Psoas muscle (tissue), 8 donors: ENCODE data around the gene CLCN7. TPM values are rescaled to one million over a fixed set of nuclear protein-coding genes. Genes with fewer than 3 reads are reported as not detected.

Experiments
- ATAC-seq, 4 donors: fragments of 200-7000 bp; cut with Tn5 transposase; one replicate each; pipeline ENCODE4 v1.9.1; 2020; ENCODE audit warnings: moderate library complexity in 3 of 4, mild to moderate bottlenecking in 2 of 4
- DNase-seq, 2 donors: peaks; one replicate each; pipeline ENCODE4 v3.0.0-alpha.2; 2020
- H3K27ac ChIP-seq: fragments of 200-600 bp; one replicate; pipeline ENCODE4 v1.8.0; 2022
- H3K27me3 ChIP-seq, 3 donors: fragments of 200-600 bp in 1 of 3; one replicate each; pipeline versions ENCODE4 v1.6.1 to v1.8.0; 2013 to 2022; ENCODE audit warnings: low read length in 2 of 3, mild to moderate bottlenecking in 2 of 3, moderate library complexity in 1 of 3; ENCODE audit not compliant: insufficient read depth in 3 of 3
- H3K36me3 ChIP-seq, 2 donors: fragments of 200-600 bp in 1 of 2; one replicate each; pipeline versions ENCODE4 v1.6.1 to v1.8.0; 2013 to 2022; ENCODE audit warnings: low read depth in 1 of 2, mild to moderate bottlenecking in 1 of 2, moderate library complexity in 1 of 2; ENCODE audit not compliant: insufficient read depth in 1 of 2
- H3K4me1 ChIP-seq: fragments of 200-600 bp; one replicate; pipeline ENCODE4 v1.8.0; 2022
- H3K4me3 ChIP-seq: fragments of 200-600 bp; one replicate; pipeline ENCODE4 v1.8.0; 2022; ENCODE audit warnings: mild to moderate bottlenecking
- H3K9me3 ChIP-seq: fragments of 200-600 bp; one replicate; pipeline ENCODE4 v1.8.0; 2022
- CTCF ChIP-seq: fragments of 200-600 bp; IDR thresholded peaks from one replicate; pipeline ENCODE4 v1.8.0; 2022; ENCODE audit warnings: antibody characterized with exemption
- WGBS, 3 donors: extraction: QIAGEN DNeasy Blood & Tissue Kit; methylation state at CpG; one replicate each; pipeline versions ENCODE4 v1.1.6 to v1.1.7; 2013; 5-methylcytosine and 5-hydroxymethylcytosine counted together
- intact Hi-C, 2 donors: fragments of 100-400 bp; cut with DNase I; formaldehyde crosslinking; loops; one replicate each; pipeline versions ENCODE4 v1.11.0 to v1.14.2; 2022
- polyA plus RNA-seq, 3 donors: library from polyadenylated mRNA; stranded (reverse); fragments of 200-250 nt; gene quantifications; one replicate each; pipeline ENCODE4 v1.2.3, GENCODE V29; 2013
- total RNA-seq, 4 donors: library from RNA; stranded (reverse); fragmentation: NEBNext Ultra II Directional in 2 of 4; extraction: Animal tissue kit (Norgen Biotek cat#: 25700) in 2 of 4; gene quantifications; one replicate each; pipeline versions ENCODE4 v1.2.1 to v1.2.4, GENCODE V29; 2021 to 2023
- donor health status: healthy with polysubstance abuse.
- donor health status: DM: no; HTN: no; CAD: no; lungs with moderate emphysema.
- donor health status: Bipolar disorder and iron deficiency.
- donor health status: healthy.
- donor health status: DM: yes; HTN: yes; CAD: no.
- donor health status: DM: no; HTN: no; CAD: no.
- donor health status: DM: no; HTN: no; CAD: no.
- donor health status: DM: yes; HTN: yes; CAD: no.

CLCN7 gene
- total and polyA plus RNA-seq, 7 donors, result 27.0 to 65.4 (median 41.2) TPM

GRCh38 chr16:1499756-1500464, 25.1 kb upstream of the CLCN7 start:
- H3K4me1 ChIP-seq, result peaks cover 4% of the 10 kb centered on the region
- DNase-seq (peak in 1 of 2 donors; percentile 47), ATAC-seq (no peak)
- no peak for TF ChIP-seq CTCF
- intact Hi-C loops, result loop anchor here in 1 of 2 donors (5.0 kb wide), 1 partner anchor 62 kb away; no protein-coding TSS in a partner anchor
- no peak overlapping the region for H3K27ac ChIP-seq
- H3K4me3 ChIP-seq, result no peak overlapping the region
- no peaks in the 10 kb centered on the region for H3K9me3 ChIP-seq
- 90 to 98% (median 92%) methylated on average over 34 to 36 of the region's 36 CpGs for WGBS, 3 donors
- no peaks in the 10 kb centered on the region for H3K27me3 ChIP-seq
- peaks cover 7 to 94% of the 10 kb centered on the region in 2 donors for H3K36me3 ChIP-seq

- intact Hi-C loops, result loop anchor here in 1 of 2 donors (5.0 kb wide), 1 partner anchor 63 kb away; no protein-coding TSS in a partner anchor
- Histone ChIP-seq H3K27me3 (no peaks in the 10 kb centered on the region), H3K4me3 (no peak overlapping the region), H3K27ac (no peak overlapping the region), H3K36me3 (peaks cover 7 to 97% of the 10 kb centered on the region in 2 donors), H3K9me3 (no peaks in the 10 kb centered on the region), H3K4me1 (peaks cover 10% of the 10 kb centered on the region)
- no peak for TF ChIP-seq CTCF
- DNase-seq (peak in 1 of 2 donors; percentile 46), ATAC-seq (no peak)
- 90 to 94% (median 91%) methylated on average over 34 to 35 of the region's 35 CpGs for WGBS, 3 donors
Measured at GRCh38 chr16:1498899-1499676, 24.3 kb upstream of the CLCN7 start.

- Histone ChIP-seq H3K27ac (no peak overlapping the region), H3K9me3 (no peaks in the 10 kb centered on the region), H3K36me3 (peaks cover 3 to 77% of the 10 kb centered on the region in 2 donors), H3K27me3 (no peaks in the 10 kb centered on the region), H3K4me3 (no peak overlapping the region), H3K4me1 (peaks cover 16% of the 10 kb centered on the region)
- DNase-seq (no peak), ATAC-seq (no peak)
- intact Hi-C loops, result loop anchor here in 1 of 2 donors (5.0 kb wide), 1 partner anchor 65 kb away; no protein-coding TSS in a partner anchor
- 92 to 94% (median 93%) methylated on average over 21 of the region's 21 CpGs for WGBS, 3 donors
- no peak for TF ChIP-seq CTCF
Measured at GRCh38 chr16:1497014-1497598, 22.3 kb upstream of the CLCN7 start.

- H3K9me3 ChIP-seq, result no peaks in the 10 kb centered on the region
- WGBS, 3 donors, result 90 to 95% (median 93%) methylated on average over 25 of the region's 25 CpGs
- ATAC-seq (no peak), DNase-seq (no peak)
- H3K4me3 ChIP-seq, result no peak overlapping the region
- intact Hi-C loops, result loop anchor here in 1 of 2 donors (5.0 kb wide), 1 partner anchor 66 kb away; no protein-coding TSS in a partner anchor
- H3K27me3 ChIP-seq, result no peaks in the 10 kb centered on the region
- H3K4me1 ChIP-seq, result peaks cover 17% of the 10 kb centered on the region
- no peak for TF ChIP-seq CTCF
- peaks cover 0 to 70% of the 10 kb centered on the region in 2 donors for H3K36me3 ChIP-seq
- no peak overlapping the region for H3K27ac ChIP-seq
Measured at GRCh38 chr16:1496464-1496863, 21.6 kb upstream of the CLCN7 start.
